Stimulated activated CD8-positive, alpha-beta memory T cell treated with anti-CD3 and anti-CD28 coated beads, Interleukin-15, amount 100 ng/mL, for 48 hours (primary cell): ENCODE data around the gene XG.
"Not testable (repeated sequence)": the region's sequence is repeated elsewhere in the genome, so short reads cannot be mapped to it uniquely, and the experiment has no call there.

Experiments
- DNase-seq, 2 donors: peaks; one replicate each; pipeline ENCODE4 v3.0.0-alpha.2; 2020; ENCODE audit warnings: low read depth in 2 of 2

Gene XG

GRCh38 chrX:2780472-2781225 is 28.8 kb downstream of the XG start:
- not testable (repeated sequence) for DNase-seq

DNA sequence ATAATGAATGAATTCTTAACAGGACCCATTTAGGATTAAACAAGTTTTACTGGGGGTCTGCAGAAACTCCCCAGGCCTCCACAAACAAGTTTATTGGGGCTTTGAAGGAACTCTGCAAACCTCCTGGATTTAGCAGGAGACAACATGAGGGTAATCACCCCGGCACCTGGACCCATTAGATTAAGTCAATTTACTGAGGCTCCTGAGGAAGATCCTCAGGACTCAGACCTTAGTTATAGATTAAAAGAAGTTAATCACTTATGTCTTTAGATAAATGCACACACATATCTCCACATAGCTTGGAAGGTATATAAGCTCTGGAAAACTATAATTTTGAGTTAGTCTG is 29.4 kb downstream of the XG start:
- DNase-seq = no peak

DNA sequence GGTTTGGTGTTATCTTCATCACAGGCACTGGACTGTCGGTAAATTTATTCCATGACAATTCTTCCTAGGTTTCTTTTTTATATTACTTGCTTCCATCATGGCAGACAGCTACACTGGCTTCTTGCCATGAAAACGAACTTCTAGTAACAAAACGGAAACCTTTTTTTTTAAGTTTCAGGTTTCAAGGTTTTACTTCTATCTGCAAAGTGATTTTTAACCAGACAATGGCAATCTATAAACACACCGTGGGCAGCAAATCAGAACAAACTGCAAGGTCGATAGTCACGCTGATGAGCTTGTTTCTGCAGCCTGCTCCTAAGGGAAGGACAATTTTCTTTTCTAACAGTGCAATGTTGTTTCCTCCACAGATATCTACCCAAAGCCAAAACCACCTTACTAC is 29.9 kb downstream of the XG start:
- no peak for DNase-seq

GRCh38 chrX:2782171-2782570 is 30.3 kb downstream of the XG start:
- DNase-seq = no peak

DNA sequence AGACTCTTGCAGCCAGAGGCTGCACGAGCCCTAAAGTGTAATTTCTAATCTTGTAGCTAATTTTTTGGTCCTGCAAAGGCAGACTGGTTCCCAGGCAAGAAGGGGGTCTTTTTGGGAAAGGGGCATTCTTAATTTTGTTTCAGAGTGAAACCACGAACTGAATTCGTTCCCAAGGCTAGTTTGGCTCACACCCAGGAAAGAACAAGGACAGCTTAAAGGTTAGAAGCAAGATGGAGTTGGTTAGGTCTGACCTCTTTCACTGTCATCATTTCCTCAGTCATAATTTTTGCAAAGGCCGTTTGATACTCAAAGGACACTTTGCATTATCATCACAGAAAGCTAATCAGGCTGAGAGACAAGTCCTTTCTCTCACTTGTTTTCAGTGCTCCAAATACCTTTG is 30.9 kb downstream of the XG start:
- DNase-seq = no peak

DNA sequence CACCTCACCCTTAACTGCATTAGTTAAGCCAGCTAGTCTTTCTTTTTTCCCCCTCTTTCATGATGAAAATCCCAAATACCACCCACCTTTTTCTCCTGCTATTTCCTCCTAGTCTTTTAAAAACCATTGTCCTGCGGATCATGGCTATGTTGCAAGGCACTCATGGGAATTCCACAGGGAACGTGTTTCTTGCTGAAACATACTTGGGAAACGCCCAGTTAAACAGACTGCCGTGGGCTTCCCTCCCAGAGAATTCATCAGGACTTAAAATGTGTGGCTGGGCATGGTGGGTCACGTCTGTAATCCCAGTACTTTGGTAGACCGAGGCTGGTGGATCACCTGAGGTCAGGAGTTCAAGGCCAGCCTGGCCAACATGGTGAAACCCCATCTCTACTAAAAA is 32.2 kb downstream of the XG start:
- no peak for DNase-seq

DNA sequence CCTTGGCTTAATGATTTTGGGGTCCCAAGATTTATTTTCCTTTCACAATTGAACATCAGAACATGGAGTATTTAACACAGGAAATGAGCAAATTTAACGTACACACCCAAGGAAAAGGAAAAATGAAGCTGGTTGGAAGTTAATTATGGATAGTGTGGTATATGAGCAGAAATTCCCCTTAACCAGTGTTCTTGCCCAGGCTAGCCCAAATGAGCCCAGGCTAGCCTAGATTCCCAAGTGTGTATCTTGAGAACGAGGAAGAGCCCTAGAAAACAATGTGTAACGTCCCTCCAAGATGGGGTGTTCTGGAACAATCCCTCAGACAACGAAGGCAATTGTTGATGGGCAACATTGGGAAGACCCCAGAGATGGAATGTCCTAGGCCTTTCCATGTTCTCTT is 33.7 kb downstream of the XG start:
- no peak for DNase-seq

DNA sequence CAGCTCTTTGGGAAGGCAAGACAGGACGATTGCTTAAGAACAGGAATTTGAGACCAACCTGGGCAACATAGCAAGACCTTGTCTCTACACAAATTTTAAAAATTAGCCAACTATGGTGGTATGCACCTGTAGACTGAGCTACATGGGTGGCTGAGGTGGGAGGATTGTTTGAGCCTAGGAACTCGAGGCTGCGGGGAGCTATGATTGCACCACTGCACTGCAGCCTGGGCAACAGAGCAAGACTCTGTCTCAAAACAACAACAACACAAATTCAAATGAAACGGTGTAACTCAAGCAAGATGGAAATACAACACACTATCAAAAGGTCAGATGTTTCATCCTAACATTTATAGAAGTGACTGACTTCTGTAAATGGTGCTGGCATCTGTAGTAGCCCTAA is 37.1 kb downstream of the XG start:
- DNase-seq = no peak

GRCh38 chrX:2789569-2789968 is 37.7 kb downstream of the XG start:
- no peak for DNase-seq

DNA sequence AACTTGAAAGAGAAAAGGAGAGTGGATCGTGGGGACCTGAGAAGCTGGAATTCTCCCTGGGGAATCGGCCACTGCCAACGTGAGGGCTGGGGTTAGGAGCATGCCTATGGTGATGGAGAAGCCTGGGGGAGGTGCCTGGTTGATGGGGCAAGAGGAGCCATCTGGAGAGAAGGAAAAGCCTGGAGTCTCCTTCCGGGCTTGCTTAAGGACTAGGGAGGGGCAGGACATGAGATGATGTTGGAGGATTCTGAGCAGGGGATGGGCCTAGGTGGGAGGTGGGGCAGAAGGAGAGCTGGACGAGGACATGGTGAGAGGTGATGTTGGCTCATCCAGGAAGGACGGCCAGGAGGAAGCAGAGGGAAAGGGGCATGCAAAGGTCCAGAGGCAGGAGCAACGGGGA is 41.9 kb downstream of the XG start:
- no peak for DNase-seq

- no peak for DNase-seq
Observed at GRCh38 chrX:2794336-2794735, 42.5 kb downstream of the XG start.

- not testable (repeated sequence) for DNase-seq
Observed at GRCh38 chrX:2796808-2797207, 45.0 kb downstream of the XG start.

DNA sequence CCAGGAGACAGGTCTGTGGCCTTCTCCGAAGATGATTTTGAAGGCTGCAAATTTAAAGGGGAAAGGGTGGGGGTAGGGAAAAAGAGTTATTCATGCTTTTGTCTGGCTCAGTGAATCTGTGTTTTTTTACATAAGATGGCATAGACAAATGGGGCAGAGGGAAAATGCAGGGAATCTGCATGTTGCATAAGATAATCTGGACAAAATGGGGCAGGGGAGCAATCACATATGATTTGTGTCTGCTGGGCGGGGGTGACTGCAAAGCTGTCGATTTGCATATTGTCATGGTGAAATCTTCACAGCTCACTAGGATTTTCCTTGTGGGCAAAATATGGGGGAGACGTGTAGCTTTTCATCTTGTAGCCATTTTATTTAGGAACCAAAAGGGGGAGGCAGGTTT is 47.5 kb downstream of the XG start:
- DNase-seq = no peak

DNA sequence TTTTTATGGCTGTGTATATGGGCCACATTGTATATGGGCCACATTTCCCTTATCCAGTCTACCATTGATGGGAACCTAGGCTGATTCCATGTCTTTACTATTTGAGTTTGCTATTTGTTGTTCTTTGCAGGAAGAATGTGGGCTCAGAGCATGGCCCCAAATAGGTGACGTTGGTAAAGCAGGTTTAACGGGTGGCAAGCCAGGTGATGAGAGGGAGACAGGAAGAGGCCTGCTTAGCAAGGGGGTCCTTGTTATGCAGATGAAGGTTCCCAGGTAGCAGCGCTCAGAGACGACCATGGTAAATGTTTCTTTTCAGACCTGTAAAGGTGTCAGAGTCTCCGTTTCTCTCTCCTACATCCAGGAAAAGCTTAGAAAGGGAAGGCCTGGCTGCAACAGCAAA is 48.1 kb downstream of the XG start:
- DNase-seq = not testable (repeated sequence)

- DNase-seq = no peak
Observed at GRCh38 chrX:2801223-2801622, 49.4 kb downstream of the XG start.

DNA sequence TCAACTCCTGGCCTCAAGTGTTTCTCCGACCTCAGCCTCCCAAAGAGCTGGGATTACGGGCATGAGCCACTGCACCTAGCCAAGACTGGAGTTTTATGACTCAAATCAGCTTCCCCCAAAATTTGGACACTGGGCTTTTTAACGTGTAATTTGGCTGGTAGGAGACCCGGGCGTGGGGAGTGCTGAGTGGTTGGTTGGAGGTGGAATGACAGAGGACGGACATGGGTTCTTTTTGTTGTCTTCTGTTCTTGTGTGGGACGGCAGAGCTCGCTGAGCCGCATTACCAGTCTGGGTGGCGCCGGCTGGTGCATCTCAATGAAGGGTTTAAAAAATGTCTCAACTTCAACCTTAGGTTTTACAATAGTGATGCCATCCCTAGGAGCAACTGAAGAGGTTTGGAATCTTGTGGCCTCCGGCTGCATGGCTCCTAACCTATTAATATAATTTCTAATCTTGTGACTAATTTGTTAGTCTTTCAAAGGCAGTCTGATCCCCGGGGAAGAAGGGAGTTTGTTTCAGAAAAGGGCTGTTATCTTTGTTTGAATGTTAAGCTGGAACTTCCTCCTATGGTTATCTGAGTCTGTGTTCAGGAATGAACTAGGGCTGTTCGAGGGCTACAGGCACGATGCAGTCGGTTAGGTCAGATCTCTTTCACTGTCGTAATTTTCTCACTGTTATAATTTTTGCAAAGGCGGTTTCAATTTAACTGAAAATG is 50.7 kb downstream of the XG start:
- not testable (repeated sequence) for DNase-seq

DNA sequence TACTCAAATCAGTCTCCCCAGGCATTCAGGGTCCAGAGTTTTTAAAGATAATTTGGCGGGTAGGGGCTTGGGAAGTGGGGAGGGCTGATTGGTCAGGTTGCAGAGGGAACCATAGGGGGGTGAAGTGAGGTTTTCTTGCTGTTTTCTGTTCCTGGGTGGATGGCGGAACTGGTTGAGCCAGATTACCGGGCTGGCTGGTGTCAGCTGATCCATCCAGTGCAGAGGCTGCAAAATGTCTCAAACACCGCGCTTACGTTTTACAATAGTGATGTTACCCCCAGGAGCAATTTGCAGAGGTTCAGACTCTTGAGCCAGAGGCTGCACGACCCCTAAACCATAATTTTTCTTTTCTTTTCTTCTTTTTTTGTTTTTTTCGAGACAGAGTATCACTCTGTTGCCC is 51.6 kb downstream of the XG start:
- not testable (repeated sequence) for DNase-seq

DNA sequence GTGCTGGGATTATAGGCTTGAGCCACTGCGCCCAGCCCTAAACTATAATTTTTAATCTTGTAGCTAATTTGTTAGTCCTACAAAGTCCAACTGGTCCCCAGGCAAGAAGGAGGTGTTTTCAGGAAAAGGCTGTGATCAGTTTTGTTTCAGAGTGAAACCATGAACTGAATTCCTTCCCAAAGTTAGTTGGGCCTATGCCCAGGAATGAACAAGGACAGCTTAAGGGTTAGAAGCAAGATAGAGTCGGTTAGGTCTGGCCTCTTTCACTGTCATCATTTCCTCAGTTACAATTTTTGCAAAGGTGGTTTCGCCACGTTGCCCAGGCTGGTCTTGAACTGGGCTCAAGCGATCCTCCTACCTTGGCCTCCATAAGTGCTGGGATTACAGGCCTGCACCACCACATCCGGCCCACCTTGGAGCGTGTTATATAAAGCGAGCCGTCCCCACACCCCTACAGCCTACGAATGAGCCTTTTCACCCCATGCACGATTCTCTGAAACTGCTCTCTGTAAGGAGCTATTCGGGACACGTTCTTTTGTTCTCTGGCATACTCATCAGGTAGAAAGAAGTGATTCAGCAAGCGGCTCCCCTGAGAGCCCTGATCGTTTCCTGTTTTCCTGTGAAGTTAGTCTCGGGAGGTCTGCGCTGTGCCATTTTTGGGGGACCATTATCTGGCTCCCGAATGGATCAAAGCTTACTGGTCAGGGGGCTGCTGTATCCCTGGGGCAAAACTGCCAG is 52.4 kb downstream of the XG start:
- DNase-seq = not testable (repeated sequence)

DNA sequence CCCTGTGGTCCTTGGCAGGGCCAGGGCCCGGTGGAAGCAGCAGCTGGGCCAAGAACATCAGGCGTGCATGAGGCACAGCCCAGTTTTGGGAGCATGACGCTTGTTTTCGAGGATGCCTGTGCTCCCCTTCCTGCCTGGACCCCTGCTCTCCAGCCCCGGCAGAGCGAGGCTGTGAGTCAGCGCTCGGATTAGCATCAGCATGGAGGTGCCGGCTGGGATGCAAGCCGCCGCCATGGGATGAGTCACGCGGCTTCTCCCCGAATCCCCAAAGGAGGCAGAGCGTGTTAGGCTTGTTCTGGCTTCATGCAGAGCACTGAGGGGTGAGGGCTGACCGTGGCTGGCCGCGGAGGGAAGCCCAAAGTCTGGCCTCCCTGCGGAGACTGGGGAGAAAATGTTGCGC is 53.0 kb downstream of the XG start:
- not testable (repeated sequence) for DNase-seq

GRCh38 chrX:2811271-2811670 is 59.4 kb downstream of the XG start:
- no peak for DNase-seq

DNA sequence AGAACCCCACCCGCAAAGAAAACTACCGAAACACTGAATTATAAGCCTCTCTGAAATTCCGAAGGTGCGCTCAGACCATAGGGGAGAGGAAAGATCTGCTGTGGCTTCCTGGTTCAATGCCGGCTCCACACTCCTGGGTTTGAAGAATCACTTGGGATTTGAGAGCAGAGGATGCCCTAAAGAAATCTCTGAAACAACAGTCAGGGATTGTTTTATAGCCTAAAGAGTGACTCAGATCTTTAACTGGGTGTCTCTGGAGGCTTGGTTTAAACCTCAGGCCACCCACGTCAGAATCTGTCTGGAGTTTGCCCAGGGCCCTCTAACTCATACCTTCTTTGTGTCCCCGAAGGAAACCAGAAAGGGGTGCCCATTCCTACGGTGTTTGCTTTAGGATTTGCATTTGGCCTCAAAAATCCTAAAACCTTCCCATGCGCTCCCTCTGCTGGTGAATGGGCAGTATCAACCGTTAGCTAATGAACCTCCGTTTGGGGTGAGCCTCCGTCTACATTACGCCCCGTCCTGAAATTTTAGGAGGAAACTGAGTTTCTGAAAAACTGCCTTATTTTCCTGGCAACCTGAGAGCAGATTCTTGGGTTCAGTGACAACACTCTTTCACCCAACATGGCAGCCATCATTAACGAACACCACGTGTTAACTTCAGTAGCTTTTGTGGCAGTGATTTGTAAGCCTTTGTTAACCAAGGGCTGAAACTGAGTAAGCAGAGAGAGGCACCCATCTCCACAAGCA is 60.5 kb downstream of the XG start:
- peak in 1 of 2 donors; percentile 15 for DNase-seq

- DNase-seq = no peak
Observed at GRCh38 chrX:2817036-2817435, 65.2 kb downstream of the XG start.
